HUES64 (cell line): ENCODE data around the gene LVRN. TPM values are rescaled to one million over a fixed set of nuclear protein-coding genes. Genes with fewer than 3 reads are reported as not detected.
"Not testable (repeated sequence)": the region's sequence is repeated elsewhere in the genome, so short reads cannot be mapped to it uniquely, and the experiment has no call there.

Source experiments
- H3K27ac ChIP-seq: 2 replicates; pipeline ENCODE4 v1.7.0; 2013; ENCODE audit warnings: low read depth, low read length, inconsistent platforms
- H3K27me3 ChIP-seq: 2 replicates; pipeline ENCODE4 v1.6.1; 2013; ENCODE audit warnings: mild to moderate bottlenecking, low read length; ENCODE audit not compliant: insufficient read depth
- H3K36me3 ChIP-seq: 2 replicates; pipeline ENCODE4 v1.6.1; 2013; ENCODE audit warnings: mild to moderate bottlenecking, low read length; ENCODE audit not compliant: insufficient read depth
- H3K4me1 ChIP-seq: 2 replicates; pipeline ENCODE4 v1.6.1; 2013; ENCODE audit warnings: mild to moderate bottlenecking, low read length, moderate library complexity; ENCODE audit not compliant: insufficient read depth
- H3K4me3 ChIP-seq: 2 replicates; pipeline ENCODE4 v1.5.1; 2013; ENCODE audit warnings: mild to moderate bottlenecking, low read length, moderate library complexity
- H3K9ac ChIP-seq: 2 replicates; pipeline ENCODE4 v1.6.1; 2013; ENCODE audit warnings: mild to moderate bottlenecking, low read depth, low read length
- H3K9me3 ChIP-seq: 2 replicates; pipeline ENCODE4 v1.6.1; 2013; ENCODE audit warnings: low read depth, low read length; ENCODE audit not compliant: insufficient read depth
- WGBS: fragments of 150-250, 120-280 bp; methylation state at CpG from one replicate; pipeline ENCODE4 v1.1.7; 2013; ENCODE audit warnings: missing lambda C conversion rate; 5-methylcytosine and 5-hydroxymethylcytosine counted together
- polyA plus RNA-seq, 2 experiments: library from polyadenylated mRNA; stranded (reverse); fragments of 50-300 nt; gene quantifications; one replicate each; pipeline ENCODE4 v1.2.3, GENCODE V29; 2013

The LVRN gene
- polyA plus RNA-seq (2013, experiment 1 of 2) = not detected
- polyA plus RNA-seq (2013, experiment 2 of 2) = not detected

- H3K36me3 ChIP-seq = no peaks in the 10 kb centered on the region
- no peaks in the 10 kb centered on the region for H3K4me1 ChIP-seq
- peaks cover 75% of the 10 kb centered on the region for H3K27me3 ChIP-seq
- H3K4me3 ChIP-seq = peak within 1 kb of the TSS; percentile 55
- H3K9me3 ChIP-seq = no peaks in the 10 kb centered on the region
- no peak within 1 kb of the TSS for H3K27ac ChIP-seq
- 49% methylated on average over 18 of the region's 18 CpGs for WGBS
- no peak within 1 kb of the TSS; the same call in 1 of the 2 replicates for H3K9ac ChIP-seq
These were observed at the start of gene LVRN for GRCh38 chr5:115962239-115962564. Gene LVRN, plus strand, starts transcription at chr5:115962475. Its CDS starts 143 bp downstream, at chr5:115962618.

- H3K27ac ChIP-seq, H3K27me3 ChIP-seq, H3K4me3 ChIP-seq, H3K36me3 ChIP-seq, H3K9me3 ChIP-seq, H3K4me1 ChIP-seq, H3K9ac ChIP-seq: not testable (repeated sequence)
- 100% methylated on average over 2 of the region's 5 CpGs for WGBS
These were observed 48.5 kb upstream of the LVRN start for GRCh38 chr5:115913623-115914400.

GRCh38 chr5:115920171-115920725 lies 42.0 kb upstream of the LVRN start:
- no peak overlapping the region for H3K4me3 ChIP-seq
- no peak overlapping the region for H3K9ac ChIP-seq
- H3K4me1 ChIP-seq = no peaks in the 10 kb centered on the region
- no peaks in the 10 kb centered on the region for H3K9me3 ChIP-seq
- H3K27me3 ChIP-seq = no peaks in the 10 kb centered on the region
- H3K27ac ChIP-seq = no peak overlapping the region
- H3K36me3 ChIP-seq = no peaks in the 10 kb centered on the region
- 91% methylated on average over 3 of the region's 3 CpGs for WGBS

GRCh38 chr5:115928578-115929407 lies 33.5 kb upstream of the LVRN start:
- H3K9me3 ChIP-seq, H3K4me3 ChIP-seq, H3K4me1 ChIP-seq, H3K36me3 ChIP-seq, H3K9ac ChIP-seq, H3K27ac ChIP-seq, H3K27me3 ChIP-seq: not testable (repeated sequence)
- 96% methylated on average over 12 of the region's 12 CpGs for WGBS

- not testable (repeated sequence) for H3K27ac ChIP-seq, H3K4me3 ChIP-seq, H3K9me3 ChIP-seq, H3K36me3 ChIP-seq, H3K9ac ChIP-seq, H3K4me1 ChIP-seq, H3K27me3 ChIP-seq
- 93% methylated on average over 17 of the region's 17 CpGs for WGBS
These were observed 32.1 kb upstream of the LVRN start for GRCh38 chr5:115930171-115930570.

- Histone ChIP-seq H3K4me3 (no peak overlapping the region), H3K36me3 (no peaks in the 10 kb centered on the region), H3K27me3 (no peaks in the 10 kb centered on the region), H3K27ac (no peak overlapping the region), H3K9ac (no peak overlapping the region), H3K4me1 (0 out of 2 replicates have a peak, but pooled peaks cover 7% of the 10 kb centered on the region), H3K9me3 (no peaks in the 10 kb centered on the region)
- 96% methylated on average over 3 of the region's 4 CpGs for WGBS
These were observed 31.5 kb upstream of the LVRN start for GRCh38 chr5:115930630-115931337.

GRCh38 chr5:115932991-115933390 lies 29.3 kb upstream of the LVRN start:
- Histone ChIP-seq H3K27ac (no peak overlapping the region), H3K9me3 (no peaks in the 10 kb centered on the region), H3K27me3 (no peaks in the 10 kb centered on the region), H3K4me1 (0 out of 2 replicates have a peak, but pooled peaks cover 8% of the 10 kb centered on the region), H3K36me3 (no peaks in the 10 kb centered on the region), H3K4me3 (no peak overlapping the region), H3K9ac (no peak overlapping the region)
- WGBS = 97% methylated on average over 6 of the region's 6 CpGs

GRCh38 chr5:115934388-115934974 lies 27.8 kb upstream of the LVRN start:
- Histone ChIP-seq H3K9ac (no peak overlapping the region), H3K9me3 (no peaks in the 10 kb centered on the region), H3K4me3 (no peak overlapping the region), H3K4me1 (peaks cover 22% of the 10 kb centered on the region), H3K27me3 (no peaks in the 10 kb centered on the region), H3K36me3 (no peaks in the 10 kb centered on the region), H3K27ac (no peak overlapping the region)
- 92% methylated on average over 10 of the region's 10 CpGs for WGBS

- H3K4me1 ChIP-seq = peaks cover 22% of the 10 kb centered on the region
- H3K4me3 ChIP-seq = no peak overlapping the region
- H3K27me3 ChIP-seq = no peaks in the 10 kb centered on the region
- H3K9ac ChIP-seq = no peak overlapping the region
- H3K27ac ChIP-seq = no peak overlapping the region
- 85% methylated on average over 1 of the region's 1 CpG for WGBS
- no peaks in the 10 kb centered on the region for H3K9me3 ChIP-seq
- no peaks in the 10 kb centered on the region for H3K36me3 ChIP-seq
These were observed 26.2 kb upstream of the LVRN start for GRCh38 chr5:115936031-115936430.

GRCh38 chr5:115939059-115939458 lies 23.2 kb upstream of the LVRN start:
- Histone ChIP-seq H3K27ac (no peak overlapping the region; the same call in 1 of the 2 replicates), H3K9me3 (no peaks in the 10 kb centered on the region), H3K4me3 (no peak overlapping the region), H3K36me3 (no peaks in the 10 kb centered on the region), H3K27me3 (no peaks in the 10 kb centered on the region), H3K9ac (no peak overlapping the region), H3K4me1 (peaks cover 19% of the 10 kb centered on the region)
- WGBS = 34% methylated on average over 2 of the region's 4 CpGs
